ENCODE data around the gene WDR6.

GRCh38 chr3:49020330-49021212 is 13.4 kb downstream of the WDR6 start:
- peak; percentile 64 for TF ChIP-seq POLR2A (IDR thresholded peaks at IDR 0.05; ENCODE audit: low read depth, low read length)
- TF ChIP-seq TAF1 (IDR thresholded peaks at IDR 0.05; ENCODE audit: low read depth, low read length) = peak; percentile 53; the same call in 1 of the 2 replicates
